ENCODE results near the gene MINDY4.
"Not testable (repeated sequence)": the region's sequence is repeated elsewhere in the genome, so short reads cannot be mapped to it uniquely, and the experiment has no call there.

Gene MINDY4

DNA sequence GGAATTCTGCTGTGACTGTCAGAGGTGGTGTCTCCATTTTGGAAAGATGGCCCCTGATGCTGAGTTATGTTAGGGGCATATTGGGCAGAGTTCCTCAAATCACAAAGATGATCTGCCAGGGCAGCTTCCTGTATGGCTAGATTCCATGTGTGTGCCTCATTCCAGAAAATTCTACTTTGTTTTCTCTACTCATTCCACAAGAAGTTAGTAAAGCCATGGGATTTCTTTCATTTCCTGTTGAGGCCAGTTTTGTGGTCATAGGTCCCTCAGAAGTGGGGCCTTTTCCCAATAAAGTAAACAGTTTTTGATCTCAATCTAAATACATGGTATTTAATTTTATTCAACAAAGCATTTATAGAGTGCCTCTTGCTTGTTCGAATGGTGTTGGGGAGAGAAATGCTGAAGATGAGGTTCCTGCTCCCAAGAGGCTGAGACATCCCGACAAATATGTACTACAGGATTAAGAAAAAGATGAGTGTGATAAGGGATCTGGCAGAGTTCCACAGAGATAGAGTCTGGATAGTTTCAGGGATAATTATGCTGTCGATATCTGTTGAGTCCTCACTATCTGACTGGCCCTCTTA is 33.0 kb downstream of the MINDY4 start:
- DNase-seq (ENCODE audit: low read depth in 2 of 2) = no peak

DNA sequence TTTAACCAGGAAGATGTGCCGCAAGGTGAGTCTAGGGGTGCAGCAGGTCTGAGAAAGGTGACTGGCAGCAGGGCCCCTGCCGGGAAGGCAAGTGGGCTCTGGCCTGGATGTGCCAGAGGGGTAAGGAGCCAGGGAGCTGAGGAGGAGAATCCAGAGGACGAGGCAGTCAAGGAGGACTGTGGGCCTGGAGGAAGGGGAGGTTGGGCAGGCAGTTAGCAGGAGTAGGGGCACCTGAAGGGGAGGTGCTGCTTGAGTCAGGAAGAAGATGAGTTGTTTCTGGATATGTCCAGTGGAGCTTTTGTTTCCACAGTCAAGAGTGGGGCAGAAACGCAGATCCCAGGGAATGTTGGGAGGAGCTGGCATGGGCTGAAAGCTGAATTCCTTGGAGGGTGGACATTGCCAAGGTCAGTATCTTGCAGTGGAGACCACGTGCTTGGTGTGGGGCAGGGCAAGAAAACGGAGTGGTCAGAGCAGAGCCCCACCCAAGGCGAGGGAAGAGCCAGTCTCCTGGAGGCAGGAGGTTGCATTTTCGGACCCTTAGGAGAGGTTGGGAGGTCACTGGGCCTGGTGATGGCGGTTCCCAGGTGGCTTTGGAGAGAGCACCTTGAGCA is 34.0 kb downstream of the MINDY4 start:
- no peak for DNase-seq (ENCODE audit: low read depth in 2 of 2)

DNA sequence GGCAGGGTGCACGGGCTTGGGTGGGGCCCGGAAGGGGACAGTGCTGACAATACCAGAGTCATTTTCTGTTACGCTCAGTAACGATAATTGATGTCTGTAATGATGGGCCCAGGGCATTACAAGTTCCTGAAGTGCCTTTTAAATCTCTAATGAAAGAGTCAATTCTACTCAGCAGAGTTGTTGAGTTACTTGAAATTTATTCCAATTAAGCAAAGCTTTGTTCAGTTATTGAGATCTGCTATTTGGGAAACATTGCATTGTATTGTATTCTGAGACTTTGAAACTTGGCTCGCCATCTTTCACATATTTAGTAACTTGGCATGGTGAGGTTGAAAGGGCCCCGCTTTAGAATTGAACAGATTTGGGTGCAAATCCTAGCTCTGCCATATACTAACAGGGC is 34.7 kb downstream of the MINDY4 start:
- no peak for DNase-seq (ENCODE audit: low read depth in 2 of 2)

DNA sequence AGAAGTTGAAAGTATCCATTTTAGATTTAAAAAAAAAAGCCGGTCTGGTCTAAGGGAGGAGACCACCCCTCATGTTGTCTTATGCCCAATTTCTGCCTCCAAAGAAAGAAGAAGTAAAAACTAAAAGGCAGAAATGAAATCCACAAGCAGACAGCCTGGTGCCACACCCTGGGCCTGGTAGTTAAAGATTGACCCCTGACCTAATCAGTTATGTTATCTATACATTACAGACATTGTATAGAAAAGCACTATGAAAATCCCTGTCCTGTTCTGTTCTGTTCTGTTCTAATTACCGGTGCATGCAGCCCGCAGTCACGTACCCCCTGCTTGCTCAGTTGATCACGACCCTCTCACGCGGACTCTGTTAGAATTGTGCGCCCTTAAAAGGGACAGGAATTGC is 36.3 kb downstream of the MINDY4 start:
- not testable (repeated sequence) for DNase-seq (ENCODE audit: low read depth in 2 of 2)

DNA sequence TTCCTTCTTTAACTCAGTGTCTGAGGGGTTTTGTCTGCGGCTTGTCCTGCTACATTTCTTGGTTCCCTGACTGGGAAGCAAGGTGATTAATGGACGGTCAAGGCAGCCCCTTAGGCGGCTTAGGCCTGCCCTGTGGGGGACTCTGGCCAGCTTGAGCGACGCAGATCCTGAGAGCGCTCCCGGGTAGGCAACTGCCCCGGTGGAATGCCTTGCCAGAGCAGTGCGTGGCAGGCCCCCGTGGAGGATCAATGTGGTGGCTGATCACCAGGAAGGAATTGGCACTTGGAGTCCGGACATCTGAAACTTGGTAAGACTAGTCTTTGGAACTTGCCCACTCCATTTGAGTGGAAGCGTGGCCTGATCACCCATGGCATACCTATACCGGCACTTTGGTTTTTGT is 36.7 kb downstream of the MINDY4 start:
- DNase-seq (ENCODE audit: low read depth in 2 of 2) = not testable (repeated sequence)

DNA sequence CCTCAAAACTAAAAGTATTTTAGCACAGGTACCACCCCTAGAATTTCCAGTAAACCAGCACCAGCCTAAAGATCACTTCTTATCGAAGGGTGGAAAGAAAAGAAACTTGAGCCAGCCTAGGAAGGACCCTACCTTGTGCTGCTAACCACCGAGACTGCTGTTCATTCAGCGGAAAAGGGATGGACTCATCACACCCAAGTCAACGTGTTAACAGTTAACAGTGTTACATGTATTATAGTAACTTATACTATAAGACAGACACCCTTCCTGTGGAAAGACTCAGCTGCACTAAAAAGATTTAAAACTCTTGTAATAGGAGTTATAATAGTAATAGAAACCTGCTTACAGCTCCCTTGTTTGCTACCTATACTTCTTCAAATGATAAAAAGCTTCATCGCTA is 39.8 kb downstream of the MINDY4 start:
- no peak for DNase-seq (ENCODE audit: low read depth in 2 of 2)

DNA sequence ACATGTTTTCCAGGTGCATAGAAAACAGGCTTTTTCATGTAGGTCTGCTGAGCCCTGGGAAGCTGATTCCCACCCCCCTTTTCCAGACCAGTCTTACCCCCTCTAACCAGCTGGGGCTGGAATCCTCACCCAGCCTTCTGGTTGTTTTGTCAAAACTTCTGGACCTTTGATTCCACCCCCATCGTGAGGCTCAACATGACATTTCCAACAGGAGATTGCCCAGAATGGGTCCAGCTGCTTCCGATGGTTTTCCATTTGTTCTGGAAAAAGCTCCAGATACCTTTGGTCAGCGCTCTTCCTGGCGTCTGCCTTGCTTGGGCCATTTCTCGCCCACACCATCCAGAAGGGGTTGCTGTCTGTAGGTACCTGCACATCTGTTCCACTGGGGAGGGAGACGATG is 41.5 kb downstream of the MINDY4 start:
- no peak for DNase-seq (ENCODE audit: low read depth in 2 of 2)

DNA sequence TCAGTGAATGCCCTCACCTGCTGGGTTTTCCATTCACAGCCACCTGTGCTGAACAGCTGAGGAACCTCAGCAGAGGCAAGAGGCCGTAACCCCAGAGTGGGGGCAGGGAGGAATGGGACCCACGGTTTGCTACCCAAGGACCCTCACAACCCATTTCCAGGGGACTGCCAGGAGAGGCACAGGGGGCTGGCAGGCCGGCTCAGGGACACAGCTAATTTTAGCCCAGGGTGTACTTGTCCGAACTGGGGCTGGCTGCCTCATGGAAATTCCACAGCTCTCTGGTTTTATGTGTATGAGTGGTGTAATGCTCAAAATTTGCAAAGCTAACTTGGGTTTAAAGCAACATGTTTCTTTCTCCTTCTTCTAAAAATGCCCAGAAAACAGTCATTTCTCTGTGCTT is 42.2 kb downstream of the MINDY4 start:
- no peak for DNase-seq (ENCODE audit: low read depth in 2 of 2)

DNA sequence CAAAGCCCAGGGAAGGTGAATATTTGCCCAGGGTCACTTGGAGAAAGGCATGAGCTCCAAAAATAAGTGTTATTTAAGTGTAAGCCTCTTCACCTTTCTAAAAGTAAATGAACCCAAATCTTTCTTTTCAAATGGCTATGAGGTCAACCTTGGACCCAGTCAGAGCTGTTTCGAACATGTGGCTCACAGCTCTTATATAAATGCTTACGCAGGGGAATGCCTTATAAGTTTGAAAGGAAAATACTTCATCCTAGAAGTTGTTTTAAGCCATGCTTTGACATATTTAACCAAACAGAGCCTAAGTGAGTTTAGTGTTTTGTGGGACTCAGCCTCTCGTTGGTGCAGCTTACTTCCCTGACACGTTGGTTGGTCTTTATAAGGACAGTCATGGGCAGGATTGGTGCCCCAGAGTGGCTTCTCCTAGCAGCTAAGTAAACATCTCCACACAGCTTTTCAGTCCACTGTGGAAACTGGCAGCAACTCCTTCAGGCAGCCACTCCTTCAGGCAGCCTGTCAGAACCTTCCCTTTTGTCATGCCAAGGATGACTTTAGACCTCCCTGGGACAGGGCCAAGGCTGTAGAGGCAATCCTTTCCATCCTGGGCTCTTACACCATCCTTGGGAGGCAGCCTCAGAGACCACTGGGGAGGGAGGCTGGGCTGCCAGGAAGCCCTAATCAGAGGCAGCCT is 43.6 kb downstream of the MINDY4 start:
- no peak for DNase-seq (ENCODE audit: low read depth in 2 of 2)

DNA sequence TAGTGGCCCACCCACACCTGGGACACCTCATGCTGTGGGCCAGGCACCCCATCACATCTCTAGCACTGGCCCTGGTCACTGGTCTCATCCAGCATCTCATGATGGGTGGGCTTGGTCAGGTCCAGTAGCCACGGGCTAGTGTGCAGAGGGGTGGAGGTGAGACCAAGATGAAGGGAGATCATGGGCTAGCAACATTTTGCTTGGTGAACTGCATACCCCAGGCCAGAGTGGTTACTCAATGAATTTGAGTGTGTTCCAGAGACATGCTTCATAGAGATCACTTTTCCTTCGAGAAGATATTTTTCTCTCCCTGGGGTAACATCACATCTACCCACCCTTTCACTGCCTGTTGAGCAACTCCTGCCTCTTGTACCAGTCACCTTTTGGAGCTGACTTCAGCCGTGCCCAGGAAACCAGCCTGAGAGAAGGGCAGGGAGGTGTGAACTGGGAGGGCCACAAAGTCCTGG is 44.2 kb downstream of the MINDY4 start:
- DNase-seq (ENCODE audit: low read depth in 2 of 2) = no peak

DNA sequence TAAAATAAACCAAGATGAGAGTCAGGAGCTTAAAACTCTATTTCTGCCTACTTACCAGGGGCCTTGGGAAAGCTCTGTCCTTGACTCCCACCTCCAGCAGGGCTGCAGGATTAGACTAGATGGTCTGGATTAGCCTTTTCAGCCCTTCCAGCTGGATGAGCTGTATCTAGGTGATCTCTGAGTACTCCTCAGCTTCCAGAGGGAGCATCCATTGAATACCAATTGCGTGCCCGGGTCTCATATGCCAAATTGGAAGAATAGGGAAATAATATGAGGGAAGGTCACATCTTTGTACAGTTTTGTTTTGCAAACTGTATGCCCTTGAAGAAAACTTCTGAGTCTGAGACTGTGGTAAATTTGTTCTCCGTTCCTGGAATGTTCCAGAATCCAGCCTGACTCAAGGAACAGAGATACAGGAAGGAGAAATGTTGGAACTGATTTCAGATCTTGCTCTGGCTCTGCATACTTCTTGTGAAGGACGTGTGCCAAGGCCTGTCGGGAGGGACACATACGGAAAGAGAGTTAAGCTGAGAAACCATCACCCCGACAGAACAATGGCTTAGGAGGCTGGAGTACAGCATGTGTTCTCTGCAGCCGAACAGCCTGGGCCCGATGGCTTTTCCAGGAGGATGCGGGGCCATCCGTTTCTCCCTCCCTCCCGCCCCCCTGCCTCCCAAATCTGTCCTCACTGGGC is 44.9 kb downstream of the MINDY4 start:
- no peak for DNase-seq (ENCODE audit: low read depth in 2 of 2)

DNA sequence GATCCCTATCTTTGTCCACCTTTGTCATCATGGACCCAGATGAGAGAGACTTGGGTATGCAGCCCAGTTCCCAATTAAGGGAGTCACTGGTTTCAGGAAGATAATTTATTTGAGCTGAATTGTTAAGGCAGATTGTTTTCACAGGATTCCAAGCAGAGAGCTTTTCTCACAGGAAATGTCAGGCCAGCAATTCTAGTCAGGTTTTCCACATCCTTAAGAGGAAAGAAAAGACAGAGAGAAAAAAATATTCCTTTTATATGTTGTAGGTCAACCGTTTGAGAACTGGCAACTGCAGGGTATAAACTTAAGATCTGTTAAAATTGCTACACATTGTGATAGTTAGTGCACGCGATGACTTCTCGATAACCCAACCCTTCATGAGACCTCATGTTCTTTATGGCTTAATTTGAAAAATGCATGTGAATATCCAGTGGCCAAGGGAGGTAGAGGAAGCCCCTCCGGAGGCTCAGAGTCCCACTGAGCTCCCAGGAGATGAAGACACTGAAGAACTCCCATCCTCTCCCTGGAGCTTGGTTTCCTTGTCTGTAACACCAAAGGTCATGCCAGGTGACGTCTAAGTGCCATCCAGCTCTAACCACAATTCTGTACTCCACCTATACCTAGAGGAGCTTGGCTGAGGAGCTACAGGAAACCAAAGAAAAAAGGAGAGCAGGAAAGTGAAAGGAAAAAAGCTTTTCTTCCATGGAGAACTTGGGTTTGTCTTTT is 45.6 kb downstream of the MINDY4 start:
- DNase-seq (ENCODE audit: low read depth in 2 of 2) = no peak

DNA sequence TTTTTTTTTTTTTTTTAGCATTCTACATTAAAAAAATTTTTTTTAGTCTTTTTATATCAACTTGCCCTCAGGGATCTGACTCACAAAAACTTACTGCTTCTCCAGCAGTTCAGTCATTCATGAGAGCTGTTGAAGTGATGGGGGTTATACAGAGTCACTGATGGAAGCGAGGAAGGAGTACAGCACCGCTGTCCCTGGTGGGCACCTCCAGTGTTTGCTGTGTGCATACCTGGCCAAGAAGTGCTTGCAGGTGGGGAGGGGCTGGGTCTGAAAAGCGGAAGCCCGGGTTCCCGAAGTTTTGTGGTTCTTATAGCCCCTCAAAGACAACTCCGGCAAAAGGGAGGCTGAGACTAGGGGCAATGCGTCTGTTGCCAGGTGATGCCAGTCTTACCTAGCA is 46.2 kb downstream of the MINDY4 start:
- no peak for DNase-seq (ENCODE audit: low read depth in 2 of 2)

DNA sequence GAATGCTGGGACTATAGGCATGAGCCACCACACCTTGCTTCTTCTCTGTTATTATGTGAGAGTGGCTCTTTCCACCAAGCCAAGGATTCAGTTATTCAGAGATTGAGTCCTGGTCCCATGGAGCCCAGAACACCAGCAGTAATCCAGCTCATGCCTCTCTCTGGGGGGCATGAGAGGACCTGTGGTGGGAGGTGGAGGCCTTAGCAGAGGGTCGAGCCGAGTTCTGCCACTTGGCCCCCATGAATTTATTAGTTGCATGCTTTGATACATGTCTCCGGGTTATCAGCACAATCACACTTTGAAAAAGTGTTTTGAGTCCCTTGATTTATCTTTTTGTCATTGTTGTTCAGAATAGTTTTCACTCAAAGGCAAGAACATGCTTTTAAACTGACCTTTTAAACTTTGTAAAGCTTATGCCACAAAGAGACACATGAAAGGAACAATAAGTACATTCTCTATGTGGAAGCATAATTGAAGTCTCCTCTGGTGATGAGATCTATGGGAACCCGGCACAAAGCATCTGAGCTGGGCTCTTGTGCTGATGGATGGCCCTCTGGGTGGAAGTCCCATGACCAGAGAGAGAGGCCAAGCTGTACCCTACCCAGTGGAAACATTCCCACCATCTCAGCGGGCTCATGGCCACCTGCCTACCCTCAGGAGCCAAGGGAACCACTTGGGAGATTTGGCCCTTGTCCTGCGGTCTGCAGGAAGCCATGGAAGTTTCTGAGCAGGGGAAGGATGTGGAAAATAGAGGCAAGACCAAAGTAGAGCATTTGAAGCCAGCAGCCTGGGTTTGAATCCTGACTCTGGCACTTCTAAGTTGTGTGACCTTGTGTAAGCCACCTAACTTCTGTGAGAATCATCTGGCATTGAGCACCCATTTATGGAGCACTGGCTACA is 53.9 kb downstream of the MINDY4 start:
- no peak for DNase-seq (ENCODE audit: low read depth in 2 of 2)

DNA sequence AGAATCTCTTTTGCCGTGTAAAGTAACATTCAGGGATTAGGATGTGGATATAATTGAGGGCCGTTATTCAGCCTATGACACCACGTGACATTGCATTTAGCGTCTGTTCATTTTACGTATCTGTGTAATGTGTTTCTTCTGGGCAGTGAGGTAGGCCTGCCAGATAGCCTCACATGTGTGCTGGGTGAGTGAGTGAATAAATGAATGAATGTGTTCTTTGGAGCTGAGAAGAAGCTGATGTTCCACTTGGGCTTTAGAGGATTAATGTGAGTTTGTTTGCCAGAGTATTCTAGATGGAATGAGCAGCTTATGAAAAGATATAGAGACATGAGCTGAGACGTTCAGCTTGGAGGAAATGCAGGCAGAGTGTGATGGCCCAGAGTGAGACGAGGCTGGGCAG is 55.0 kb downstream of the MINDY4 start:
- no peak for DNase-seq (ENCODE audit: low read depth in 2 of 2)

DNA sequence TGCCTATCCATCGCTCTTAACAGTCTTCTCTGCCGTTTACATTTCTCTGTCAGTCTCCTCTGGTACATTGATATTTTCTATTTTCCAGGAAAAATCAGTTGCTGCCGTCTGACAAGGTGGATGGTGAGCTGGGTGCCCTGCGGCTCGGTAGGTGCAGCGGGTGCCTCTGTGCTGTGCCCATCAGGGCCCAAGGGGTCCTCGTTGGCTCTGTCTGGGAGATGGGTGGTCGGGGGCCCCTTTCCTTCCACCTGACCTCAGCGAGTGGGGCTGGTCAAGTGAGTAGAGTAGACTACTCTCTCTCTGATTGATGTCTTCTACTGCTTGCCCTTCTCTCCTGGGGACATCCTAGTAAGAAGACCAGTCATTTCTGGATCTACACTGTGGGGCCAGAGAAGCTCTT is 57.4 kb downstream of the MINDY4 start:
- DNase-seq (ENCODE audit: low read depth in 2 of 2) = no peak

DNA sequence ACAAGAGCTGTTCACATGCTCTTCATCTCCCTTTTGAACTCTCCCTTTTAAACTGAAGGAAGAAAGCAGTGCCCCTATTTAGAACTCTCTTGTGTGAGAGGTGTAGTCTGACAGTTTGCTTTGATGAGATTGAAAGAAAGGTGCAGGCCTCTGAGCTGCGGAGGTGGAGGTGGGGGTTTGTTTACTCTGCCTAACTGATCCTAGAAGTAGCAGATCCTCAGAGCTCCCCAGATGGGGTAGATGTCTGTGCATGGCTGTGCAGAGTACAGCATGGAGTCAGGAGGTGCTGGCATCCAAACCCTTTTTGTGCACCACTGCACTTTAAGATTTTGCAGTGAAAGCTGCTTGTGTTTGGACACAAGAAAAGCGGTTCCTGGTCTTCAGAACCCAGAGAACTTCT is 58.3 kb downstream of the MINDY4 start:
- no peak for DNase-seq (ENCODE audit: low read depth in 2 of 2)

DNA sequence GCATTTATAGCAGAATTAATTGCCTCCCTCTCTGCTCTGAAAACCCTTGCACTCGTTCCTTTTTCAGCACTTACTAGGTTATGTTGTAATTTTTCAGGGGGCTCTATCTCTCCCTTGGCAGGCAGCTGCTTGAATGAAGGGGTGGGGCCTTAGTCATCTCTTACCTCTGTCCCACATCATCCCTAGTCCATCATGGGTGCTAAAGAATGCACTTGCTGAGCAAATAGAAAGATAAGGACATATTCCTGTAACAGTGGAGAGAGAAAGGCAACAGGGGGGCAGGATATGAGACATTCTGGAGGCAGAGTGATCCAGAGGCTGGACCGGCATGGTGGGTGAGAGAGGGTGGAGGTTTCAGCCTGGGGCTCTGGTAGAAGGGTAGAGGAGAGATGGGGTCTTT is 60.0 kb downstream of the MINDY4 start:
- DNase-seq (ENCODE audit: low read depth in 2 of 2) = no peak

DNA sequence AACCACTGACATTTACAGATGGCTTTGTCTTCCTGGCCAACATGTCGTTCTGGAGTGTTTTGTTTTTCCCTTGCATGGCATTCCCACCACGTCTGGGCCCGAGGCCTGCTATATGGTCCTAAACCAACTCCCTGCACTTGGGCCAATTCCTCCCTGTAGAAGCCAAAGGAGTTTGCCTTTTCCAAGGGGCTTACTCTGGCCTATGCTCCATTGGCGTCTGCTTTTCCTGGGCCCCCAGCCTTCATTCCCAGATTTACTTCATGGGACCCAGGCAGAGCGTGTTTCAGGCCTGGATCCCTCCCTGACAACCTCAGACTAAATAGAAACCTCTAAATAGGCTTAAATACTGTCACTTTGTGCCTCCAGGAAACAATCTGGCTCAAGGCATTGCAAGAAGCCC is 60.7 kb downstream of the MINDY4 start:
- no peak for DNase-seq (ENCODE audit: low read depth in 2 of 2)

DNA sequence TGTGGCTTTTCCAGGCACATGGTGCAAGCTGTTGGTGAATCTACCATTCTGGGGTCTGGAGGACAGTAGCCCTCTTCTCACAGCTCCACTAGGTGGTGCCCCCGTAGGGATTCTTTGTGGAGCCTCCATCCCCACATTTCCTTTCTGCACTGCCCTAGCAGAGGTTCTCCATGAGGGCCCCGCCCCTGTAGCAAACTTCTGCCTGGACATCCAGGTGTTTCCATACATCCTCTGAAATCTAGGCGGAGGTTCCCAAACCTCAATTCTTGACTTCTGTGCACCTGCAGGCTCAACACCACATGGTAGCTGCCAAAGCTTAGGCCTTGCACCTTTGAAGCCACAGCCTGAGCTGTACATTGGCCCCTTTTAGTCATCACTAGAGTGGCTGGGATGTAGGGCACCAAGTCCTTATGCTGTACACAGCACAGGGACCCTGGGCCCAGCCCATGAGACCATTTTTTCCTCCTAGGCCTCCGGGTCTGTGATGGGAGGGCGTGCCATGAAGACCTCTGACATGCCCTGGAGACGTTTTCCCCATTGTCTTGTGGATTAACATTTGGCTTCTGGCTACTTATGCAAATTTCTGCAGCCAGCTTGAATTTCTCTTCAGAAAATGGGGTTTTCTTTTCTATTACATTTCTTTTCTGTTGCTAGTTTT is 62.9 kb downstream of the MINDY4 start:
- DNase-seq (ENCODE audit: low read depth in 2 of 2) = not testable (repeated sequence)
